ENCODE measurements around the gene TRIOBP.

The TRIOBP gene

GRCh38 chr22:37657590-37658132 is 39.2 kb upstream of the TRIOBP start:
- in situ Hi-C loops (cut with MboI; ENCODE audit: low sequenced_read_pairs, unreplicated experiment) = no loop called here
- no peak for DNase-seq (ENCODE audit: low spot score)

DNA sequence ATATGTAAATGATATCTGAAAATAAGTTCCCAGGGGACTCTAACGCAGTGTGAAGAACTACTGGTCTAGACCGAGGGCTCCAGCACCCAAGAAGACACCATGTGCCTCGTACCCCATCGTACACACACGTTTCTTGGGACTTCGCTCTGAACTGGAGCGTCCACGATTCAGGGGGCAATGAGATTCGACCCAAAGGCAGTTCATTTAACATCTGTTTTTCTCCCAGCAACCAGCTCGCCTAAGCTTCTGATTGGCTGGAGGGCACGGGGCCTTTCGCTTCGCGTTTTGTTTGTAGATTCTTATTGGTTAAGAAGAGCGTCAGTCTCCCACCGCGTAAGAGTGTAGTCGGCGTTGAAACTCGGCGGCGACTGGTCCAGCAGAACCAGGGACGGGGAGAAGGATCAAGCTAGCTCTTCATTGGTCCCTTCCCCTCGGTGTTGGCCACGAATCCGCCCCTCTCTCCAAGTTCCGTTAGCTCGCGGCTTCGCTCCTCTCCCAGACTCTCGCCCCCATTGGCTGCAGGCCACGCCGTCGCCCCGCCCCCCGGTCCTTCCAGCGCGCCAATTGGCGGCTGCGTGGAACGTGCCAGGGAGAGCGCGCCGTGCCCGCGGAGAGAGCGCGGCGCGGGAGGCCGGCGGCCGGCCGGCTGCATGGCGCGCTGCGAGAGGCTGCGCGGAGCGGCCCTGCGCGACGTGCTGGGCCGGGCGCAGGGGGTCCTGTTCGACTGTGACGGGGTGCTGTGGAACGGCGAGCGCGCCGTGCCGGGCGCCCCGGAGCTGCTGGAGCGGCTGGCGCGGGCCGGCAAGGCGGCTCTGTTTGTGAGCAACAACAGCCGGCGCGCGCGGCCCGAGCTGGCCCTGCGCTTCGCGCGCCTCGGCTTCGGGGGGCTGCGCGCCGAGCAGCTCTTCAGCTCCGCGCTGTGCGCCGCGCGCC is 38.4 kb upstream of the TRIOBP start, which contains the start of gene PDXP:
PDXP (plus strand) TSS at position 591 of the 933 bp plus-strand sequence; CDS start at position 651, 60 bp downstream.
- DNase-seq (ENCODE audit: low spot score) = peak; percentile 97
- no peak for TF ChIP-seq CTCF (IDR thresholded peaks at IDR 0.05; ENCODE audit: borderline replicate concordance, control extremely low read depth, extremely low read depth, insufficient read depth, missing control alignments)
- in situ Hi-C loops (cut with MboI; ENCODE audit: low sequenced_read_pairs, unreplicated experiment) = no loop called here

More at GRCh38 chr22:37657590-37658132, 39.2 kb upstream of the TRIOBP start:
- TF ChIP-seq CTCF (IDR thresholded peaks at IDR 0.05; ENCODE audit: borderline replicate concordance, control extremely low read depth, extremely low read depth, insufficient read depth, missing control alignments) = no peak

DNA sequence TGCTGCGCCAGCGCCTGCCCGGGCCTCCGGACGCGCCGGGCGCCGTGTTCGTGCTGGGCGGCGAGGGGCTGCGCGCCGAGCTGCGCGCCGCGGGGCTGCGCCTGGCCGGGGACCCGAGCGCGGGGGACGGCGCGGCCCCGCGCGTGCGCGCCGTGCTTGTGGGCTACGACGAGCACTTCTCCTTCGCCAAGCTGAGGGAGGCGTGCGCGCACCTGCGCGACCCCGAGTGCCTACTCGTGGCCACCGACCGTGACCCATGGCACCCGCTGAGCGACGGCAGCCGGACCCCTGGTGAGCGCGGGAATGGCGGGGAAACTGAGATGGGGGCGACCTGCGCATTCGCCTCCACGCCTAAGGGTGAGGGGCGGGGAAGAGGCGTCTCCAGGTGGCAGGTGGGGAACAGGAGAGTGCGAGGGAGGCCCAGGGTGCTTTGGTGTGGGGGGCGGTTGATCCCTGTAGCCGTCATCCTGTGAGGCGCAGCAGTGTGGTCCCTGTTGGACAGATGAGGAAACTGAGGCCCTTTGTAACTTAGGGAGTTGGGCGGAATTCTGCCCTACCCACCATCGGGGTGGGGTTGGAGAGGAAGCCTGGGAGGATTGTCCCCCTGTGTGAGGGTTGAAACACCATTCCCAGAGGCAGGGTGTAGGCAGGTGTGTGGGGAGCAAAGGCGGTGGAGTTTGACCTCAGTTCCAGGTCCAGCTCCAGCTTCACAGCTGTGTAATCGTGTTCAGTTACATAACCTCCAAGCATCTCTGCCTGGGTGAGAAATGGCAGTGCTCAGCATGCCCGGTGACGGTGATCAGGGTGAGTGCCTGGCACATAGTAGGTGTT is 37.6 kb upstream of the TRIOBP start:
- TF ChIP-seq CTCF (IDR thresholded peaks at IDR 0.05; ENCODE audit: borderline replicate concordance, control extremely low read depth, extremely low read depth, insufficient read depth, missing control alignments) = no peak
- no peak for DNase-seq (ENCODE audit: low spot score)
- in situ Hi-C loops (cut with MboI; ENCODE audit: low sequenced_read_pairs, unreplicated experiment) = no loop called here

DNA sequence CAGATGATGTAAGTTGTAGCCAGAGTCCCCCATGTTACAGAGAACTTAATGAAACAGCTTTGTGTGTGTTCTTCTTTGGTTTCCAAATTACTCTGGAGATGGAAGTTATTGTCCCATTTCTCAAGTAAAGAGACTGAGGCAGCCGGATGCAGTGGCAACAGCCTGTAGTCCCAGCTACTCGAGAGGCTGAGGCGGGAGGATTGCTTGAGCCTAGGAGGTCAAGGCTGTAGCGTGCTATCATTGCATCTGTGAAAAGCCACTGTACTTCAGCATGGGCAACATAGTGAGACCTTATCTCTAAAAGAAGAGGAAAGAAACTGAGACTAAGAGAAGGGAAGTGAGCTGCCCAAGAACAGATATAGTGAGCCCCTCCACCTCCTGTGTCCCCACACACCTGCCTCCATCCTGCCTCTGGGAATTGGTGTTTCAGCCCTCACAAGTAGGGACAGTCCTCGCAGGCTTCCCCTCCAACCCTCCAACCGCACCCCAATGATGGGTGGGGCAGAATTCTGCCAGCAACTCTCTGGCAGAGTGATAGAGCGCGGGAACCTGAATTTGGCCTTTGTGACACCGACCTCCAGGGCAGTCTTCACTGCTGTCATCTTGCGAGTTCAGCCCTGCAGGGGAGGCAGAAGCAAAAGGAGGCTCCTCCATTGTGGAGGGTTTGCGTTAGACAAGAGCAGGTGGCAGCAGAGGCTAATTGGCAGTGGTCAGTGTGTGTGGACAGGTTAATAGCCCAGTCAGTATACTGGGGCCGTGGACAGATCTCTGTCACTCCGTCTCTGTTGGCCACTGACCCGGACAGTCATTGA is 36.7 kb upstream of the TRIOBP start:
- in situ Hi-C loops (cut with MboI; ENCODE audit: low sequenced_read_pairs, unreplicated experiment) = no loop called here
- no peak for DNase-seq (ENCODE audit: low spot score)
- TF ChIP-seq CTCF (IDR thresholded peaks at IDR 0.05; ENCODE audit: borderline replicate concordance, control extremely low read depth, extremely low read depth, insufficient read depth, missing control alignments) = no peak

- no peak for DNase-seq (ENCODE audit: low spot score)
- in situ Hi-C loops (cut with MboI; ENCODE audit: low sequenced_read_pairs, unreplicated experiment) = no loop called here
- no peak for TF ChIP-seq CTCF (IDR thresholded peaks at IDR 0.05; ENCODE audit: borderline replicate concordance, control extremely low read depth, extremely low read depth, insufficient read depth, missing control alignments)
Observed at GRCh38 chr22:37660709-37661045, 36.2 kb upstream of the TRIOBP start.
